Astrocyte of the cerebellum (primary cell): ENCODE data around the gene TEX48.

Source experiments
- DNase-seq: peaks from one replicate; pipeline ENCODE4 v3.0.0-alpha.2; 2011; ENCODE audit warnings: low read depth
- H3K4me3 ChIP-seq: 2 replicates; pipeline ENCODE4 v1.5.1; 2011; ENCODE audit warnings: mild to moderate bottlenecking, low read depth, low read length, moderate library complexity
- CTCF ChIP-seq: IDR thresholded peaks from 2 replicates; pipeline ENCODE4 v1.5.1; 2012; ENCODE audit warnings: low read length, low read depth, moderate library complexity, mild to moderate bottlenecking; ENCODE audit errors: missing control alignments
- in situ Hi-C: cut with HindIII; loops from 2 replicates; pipeline ENCODE4 v1.10.0; 2017; ENCODE audit warnings: low sequenced_read_pairs

The TEX48 gene

DNA sequence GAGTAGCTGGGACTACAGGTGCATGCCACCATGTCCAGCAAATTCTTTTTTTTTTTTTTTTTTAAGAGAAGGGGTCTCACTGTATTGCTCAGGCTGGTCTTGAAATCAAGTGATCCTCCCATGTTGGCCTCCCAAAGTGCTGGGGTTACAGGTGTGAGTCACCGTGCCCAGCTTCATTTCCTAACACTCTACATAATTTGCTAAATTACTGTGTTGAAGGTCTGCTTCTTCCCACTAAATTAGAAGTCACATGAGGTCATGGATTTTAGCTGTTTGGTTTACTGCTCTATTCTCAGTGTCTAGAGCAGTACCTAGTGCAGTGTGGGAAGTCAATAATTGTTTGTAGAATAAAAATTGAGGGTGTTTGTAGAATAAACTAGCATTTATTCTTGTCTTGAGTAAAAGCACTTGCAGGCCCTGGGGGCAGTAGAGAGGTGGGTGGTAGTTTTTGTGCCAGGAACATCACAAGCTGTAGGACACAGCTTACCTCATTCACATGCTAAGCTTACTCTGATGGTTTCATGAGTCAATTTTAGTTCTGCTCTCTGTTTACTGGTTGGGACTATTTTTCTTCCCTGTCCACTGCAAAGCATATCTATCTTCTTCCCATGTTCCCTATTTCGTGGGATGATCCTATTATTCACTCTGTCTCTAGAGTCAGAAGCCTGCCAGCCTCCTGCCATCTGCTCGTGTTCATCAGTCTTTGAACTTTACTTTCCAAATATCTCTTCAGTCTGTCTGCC is 7.0 kb downstream of the TEX48 start:
- no peak overlapping the region for H3K4me3 ChIP-seq
- TF ChIP-seq CTCF = no peak
- in situ Hi-C loops = loop anchor here (25.0 kb wide), 1 partner anchor 337 kb away; no protein-coding TSS in a partner anchor
- DNase-seq = no peak

- no peak overlapping the region for H3K4me3 ChIP-seq
- in situ Hi-C loops = loop anchor here (25.0 kb wide), 1 partner anchor 338 kb away; no protein-coding TSS in a partner anchor
- DNase-seq = no peak
- no peak for TF ChIP-seq CTCF
Measured at GRCh38 chr9:114674076-114674797, 7.8 kb downstream of the TEX48 start.

- H3K4me3 ChIP-seq = no peak overlapping the region
- in situ Hi-C loops = loop anchor here (25.0 kb wide), 1 partner anchor 341 kb away; no protein-coding TSS in a partner anchor
- DNase-seq = peak; percentile 41
- no peak for TF ChIP-seq CTCF
Measured at GRCh38 chr9:114671605-114672004, 10.4 kb downstream of the TEX48 start.

- in situ Hi-C loops = loop anchor here (5.0 to 25.0 kb wide), 2 partner anchors 257 to 342 kb away; no protein-coding TSS in a partner anchor
- TF ChIP-seq CTCF = no peak
- no peak for DNase-seq
- H3K4me3 ChIP-seq = no peak overlapping the region
Measured at GRCh38 chr9:114669961-114670360, 12.0 kb downstream of the TEX48 start.

DNA sequence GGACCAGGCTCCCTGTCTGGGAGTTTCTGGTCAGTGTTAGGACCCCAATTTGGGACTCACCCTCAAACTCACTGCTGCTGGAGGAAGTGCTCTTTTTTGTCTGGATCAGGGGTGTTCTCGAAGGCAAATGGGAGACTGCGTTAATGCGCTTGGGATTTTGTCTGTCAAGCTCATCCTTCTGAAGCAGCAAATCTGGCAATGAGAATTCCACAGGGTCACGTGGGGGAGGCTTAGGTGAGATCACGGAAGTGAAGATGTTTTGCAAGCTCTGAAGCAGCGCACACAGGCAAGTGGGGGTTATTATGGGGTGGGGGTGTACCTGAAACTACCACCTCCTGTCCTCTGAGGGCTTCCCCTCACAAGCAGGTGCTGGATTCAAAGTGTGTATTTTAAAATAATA is 13.8 kb downstream of the TEX48 start:
- in situ Hi-C loops = loop anchor here (5.0 to 25.0 kb wide), 2 partner anchors 259 to 344 kb away; no protein-coding TSS in a partner anchor
- TF ChIP-seq CTCF = no peak

GRCh38 chr9:114666851-114667250 is 15.1 kb downstream of the TEX48 start:
- in situ Hi-C loops = loop anchor here (5.0 to 25.0 kb wide), 2 partner anchors 260 to 345 kb away; no protein-coding TSS in a partner anchor
- no peak for DNase-seq
- no peak for TF ChIP-seq CTCF

More for the DNA sequence above, 13.8 kb downstream of the TEX48 start:
- no peak overlapping the region for H3K4me3 ChIP-seq
- no peak for DNase-seq

More at GRCh38 chr9:114666851-114667250, 15.1 kb downstream of the TEX48 start:
- H3K4me3 ChIP-seq = no peak overlapping the region
